Skin epidermis (tissue), 12 donors: Measurements from ENCODE around the gene WNT11.

Experiments
- H3K27ac ChIP-seq, 21 experiments: fragments of 200-600 bp; sonication (generic) in 11 of 21; one replicate each; pipeline ENCODE4 v1.5.0; 2020; ENCODE audit warnings: mild to moderate bottlenecking in 3 of 21, inconsistent platforms in 2 of 21, moderate library complexity in 2 of 21
- H3K4me3 ChIP-seq, 7 experiments: fragments of 200-600 bp; sonication (generic) in 2 of 7; one replicate each; pipeline ENCODE4 v1.5.0; 2020; ENCODE audit warnings: inconsistent platforms in 2 of 7, mild to moderate bottlenecking in 2 of 7, moderate library complexity in 1 of 7

WNT11 gene

GRCh38 chr11:76206327-76207081 lies at the start of gene WNT11:
WNT11 (minus strand) TSS chr11:76206502; CDS start chr11:76206407, 95 bp downstream.
- H3K4me3 ChIP-seq = peak within 1 kb of the TSS; percentile 29 to 66 (median 38)
- H3K27ac ChIP-seq = peak within 1 kb of the TSS in 3 of 21 experiments; percentile 11 to 33 (median 17)

- H3K4me3 ChIP-seq = no peak overlapping the region
- no peak overlapping the region for H3K27ac ChIP-seq
Measured at GRCh38 chr11:76253416-76253815, 47.1 kb upstream of the WNT11 start.

DNA sequence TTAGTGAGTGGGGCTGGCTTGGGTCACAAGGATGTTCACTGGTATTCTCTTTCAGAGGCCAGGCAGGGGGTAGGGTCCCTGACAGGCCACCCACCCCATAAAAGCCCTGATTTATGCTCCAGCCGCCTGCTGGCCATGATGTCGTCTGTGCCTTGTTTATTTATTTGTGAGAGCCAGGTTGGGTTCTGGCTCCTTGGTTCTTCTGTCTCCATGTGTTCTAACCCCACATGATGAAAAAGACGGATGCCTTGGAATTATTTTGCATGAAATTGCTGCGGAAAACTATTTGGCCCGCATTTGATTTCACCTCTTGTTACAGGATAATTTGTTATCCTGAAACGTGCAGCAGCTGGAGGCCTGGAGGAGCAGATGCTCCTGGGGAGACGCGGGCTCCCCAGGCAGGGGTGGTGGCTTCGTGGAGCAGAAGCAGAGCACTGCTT lies 46.3 kb upstream of the WNT11 start:
- peak overlapping the region in 1 of 21 experiments; percentile 61 for H3K27ac ChIP-seq
- no peak overlapping the region for H3K4me3 ChIP-seq

DNA sequence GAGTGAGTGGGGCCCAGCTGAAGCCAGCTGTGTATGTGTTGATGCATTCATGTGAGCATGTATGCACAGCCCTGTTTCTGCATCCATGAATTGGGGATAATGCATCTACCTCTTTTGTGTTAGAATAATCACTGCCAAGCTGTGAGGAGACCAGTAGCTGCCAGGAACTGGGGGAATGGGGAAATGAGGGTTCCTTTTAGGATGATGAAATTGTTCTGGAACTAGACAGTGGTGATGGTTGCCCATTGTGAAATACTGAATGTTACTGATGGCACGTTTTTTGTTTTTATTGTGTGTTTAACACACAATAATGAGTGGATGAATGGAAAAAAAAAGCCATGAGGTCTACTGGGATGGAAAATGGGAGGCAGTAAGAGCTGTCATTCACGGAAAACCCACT lies 45.3 kb upstream of the WNT11 start:
- Histone ChIP-seq H3K27ac (peak overlapping the region in 4 of 21 experiments; percentile 11 to 61 (median 43)), H3K4me3 (no peak overlapping the region)

GRCh38 chr11:76251226-76251575 lies 44.9 kb upstream of the WNT11 start:
- peak overlapping the region in 3 of 21 experiments; percentile 11 to 54 (median 32) for H3K27ac ChIP-seq
- H3K4me3 ChIP-seq = no peak overlapping the region

GRCh38 chr11:76250520-76251225 lies 44.4 kb upstream of the WNT11 start:
- peak overlapping the region in 2 of 21 experiments; percentile 32 to 54 for H3K27ac ChIP-seq

DNA sequence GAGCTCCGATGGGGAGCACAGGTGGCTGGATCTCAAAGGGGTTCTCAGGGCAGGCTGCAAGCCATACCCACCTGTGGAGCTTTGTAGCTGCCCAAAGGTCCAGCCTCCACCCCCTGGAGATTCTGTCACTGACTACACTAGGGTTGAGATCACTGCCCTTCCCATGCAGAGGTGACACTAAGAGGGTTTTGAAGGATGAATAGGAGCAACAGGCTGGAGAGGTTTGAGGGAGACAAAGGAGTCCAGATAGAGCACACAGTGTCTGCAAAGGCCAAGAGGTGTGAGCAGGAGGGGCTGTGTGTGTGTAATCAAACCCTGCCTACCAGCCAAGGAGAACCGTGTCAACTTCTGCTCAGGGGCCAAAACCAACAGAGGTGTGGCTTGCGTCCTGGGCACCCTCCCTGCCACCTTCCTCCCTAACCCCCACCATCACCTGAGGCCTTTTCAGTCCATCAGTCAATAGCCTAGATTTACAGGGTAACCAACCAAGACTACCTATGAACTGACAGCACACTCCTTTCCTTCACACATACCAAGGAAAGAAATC lies 43.0 kb upstream of the WNT11 start:
- H3K27ac ChIP-seq = no peak overlapping the region
- H3K4me3 ChIP-seq = no peak overlapping the region

More at GRCh38 chr11:76250520-76251225, 44.4 kb upstream of the WNT11 start:
- H3K4me3 ChIP-seq = no peak overlapping the region

DNA sequence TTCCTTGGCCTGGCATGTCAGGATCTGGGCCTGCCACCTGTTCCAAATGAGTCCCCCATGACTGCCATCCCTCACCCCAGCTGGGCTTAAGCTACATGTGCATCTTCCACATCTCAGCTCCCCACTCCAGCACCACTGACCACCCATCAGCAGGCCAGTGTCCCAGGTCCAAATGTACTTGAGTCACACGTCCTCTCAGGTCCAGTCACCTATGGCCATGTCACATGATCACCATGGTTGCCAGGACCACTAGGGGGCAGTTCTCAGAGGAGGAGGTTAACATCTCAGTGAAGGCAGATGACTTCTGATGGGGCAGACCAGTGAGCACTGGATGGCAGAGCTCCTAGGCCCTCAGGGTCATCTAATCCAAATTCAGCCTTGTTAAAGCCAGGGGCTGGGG lies 41.9 kb upstream of the WNT11 start:
- Histone ChIP-seq H3K4me3 (no peak overlapping the region), H3K27ac (no peak overlapping the region)

GRCh38 chr11:76247091-76247490 lies 40.8 kb upstream of the WNT11 start:
- H3K27ac ChIP-seq = no peak overlapping the region
- no peak overlapping the region for H3K4me3 ChIP-seq

GRCh38 chr11:76246271-76246933 lies 40.1 kb upstream of the WNT11 start:
- no peak overlapping the region for H3K4me3 ChIP-seq
- no peak overlapping the region for H3K27ac ChIP-seq

DNA sequence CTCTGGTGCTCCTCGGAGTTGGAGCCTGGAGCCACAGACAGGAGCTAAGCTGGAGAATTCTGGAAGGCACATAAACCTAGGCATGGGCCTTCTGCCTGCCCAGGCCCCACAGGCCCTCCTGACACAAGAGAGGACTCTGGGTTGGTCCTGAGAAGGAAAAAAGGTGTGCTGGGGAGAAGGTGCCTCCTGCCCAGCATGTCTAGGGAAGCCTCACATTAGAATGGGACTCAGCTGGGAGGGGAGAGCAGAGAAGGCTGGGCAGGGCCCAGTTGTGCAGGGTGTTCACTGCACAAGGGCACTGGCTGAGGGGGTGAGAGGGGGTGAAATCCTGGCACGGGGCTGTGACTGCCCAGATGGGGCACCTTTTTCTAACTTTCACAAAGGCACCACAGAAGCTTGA lies 39.4 kb upstream of the WNT11 start:
- no peak overlapping the region for H3K4me3 ChIP-seq
- H3K27ac ChIP-seq = no peak overlapping the region

DNA sequence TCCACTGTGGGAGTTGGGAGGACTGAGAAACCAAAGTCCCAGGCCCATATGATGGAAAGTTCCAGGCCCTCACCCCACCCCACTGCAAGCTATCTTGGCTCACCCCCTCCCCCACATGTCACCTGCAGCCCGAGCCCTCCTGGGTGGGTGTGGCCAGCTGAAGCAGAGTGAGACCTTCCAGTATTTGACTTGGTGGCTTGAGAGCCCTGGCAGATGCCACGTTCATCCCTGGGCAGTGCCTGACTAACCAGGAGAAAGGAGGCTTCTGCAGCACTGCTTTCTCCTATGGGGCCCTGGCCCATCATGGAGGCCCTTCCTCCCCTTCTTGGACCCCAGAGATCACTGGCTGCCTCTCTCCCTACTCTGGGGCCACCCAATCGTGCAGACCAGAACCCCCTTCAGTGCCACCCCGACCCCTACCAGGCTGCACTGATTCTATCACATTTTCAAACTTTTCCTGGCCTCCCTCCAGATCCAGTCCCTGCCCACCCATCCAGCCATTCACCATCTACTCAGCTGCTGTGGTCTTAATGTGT lies 38.1 kb upstream of the WNT11 start:
- H3K27ac ChIP-seq = no peak overlapping the region
- no peak overlapping the region for H3K4me3 ChIP-seq

GRCh38 chr11:76243957-76244285 lies 37.6 kb upstream of the WNT11 start:
- Histone ChIP-seq H3K4me3 (no peak overlapping the region), H3K27ac (no peak overlapping the region)

GRCh38 chr11:76243193-76243956 lies 37.1 kb upstream of the WNT11 start:
- Histone ChIP-seq H3K27ac (no peak overlapping the region), H3K4me3 (no peak overlapping the region)

- no peak overlapping the region for H3K4me3 ChIP-seq
- no peak overlapping the region for H3K27ac ChIP-seq
Measured at GRCh38 chr11:76242004-76242779, 35.9 kb upstream of the WNT11 start.

GRCh38 chr11:76241243-76242000 lies 35.1 kb upstream of the WNT11 start:
- Histone ChIP-seq H3K27ac (no peak overlapping the region), H3K4me3 (no peak overlapping the region)

GRCh38 chr11:76240666-76241065 lies 34.4 kb upstream of the WNT11 start:
- Histone ChIP-seq H3K27ac (no peak overlapping the region), H3K4me3 (no peak overlapping the region)

DNA sequence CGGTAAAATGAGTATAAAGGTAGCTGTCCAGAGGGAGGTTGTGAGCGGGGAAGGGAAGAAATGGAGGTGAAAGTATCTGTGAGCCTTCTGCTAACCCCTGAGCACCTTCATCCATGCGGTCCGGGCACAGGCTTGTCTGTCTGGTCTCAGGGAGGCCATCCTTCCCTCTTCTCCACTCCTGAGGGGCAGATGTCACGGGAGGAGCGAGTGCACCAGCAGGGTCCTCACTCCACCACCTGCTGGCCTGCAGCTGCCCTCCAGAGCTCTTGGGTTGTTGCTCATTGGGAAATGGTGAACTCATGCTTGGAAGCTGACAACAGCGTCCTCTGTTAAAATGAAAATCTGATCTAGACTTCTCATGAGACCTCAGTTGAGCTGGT lies 33.8 kb upstream of the WNT11 start:
- no peak overlapping the region for H3K27ac ChIP-seq
- H3K4me3 ChIP-seq = no peak overlapping the region
